ENCODE measurements around the gene GMPPA.
A peak's percentile ranks its signal among the peaks of the same experiment; 100 is the strongest.

The GMPPA gene

GRCh38 chr2:219467736-219468075, 31.0 kb upstream of the GMPPA start:
- no peak for DNase-seq (ENCODE audit: low read depth in 3 of 3, low spot score in 1 of 3)

DNA sequence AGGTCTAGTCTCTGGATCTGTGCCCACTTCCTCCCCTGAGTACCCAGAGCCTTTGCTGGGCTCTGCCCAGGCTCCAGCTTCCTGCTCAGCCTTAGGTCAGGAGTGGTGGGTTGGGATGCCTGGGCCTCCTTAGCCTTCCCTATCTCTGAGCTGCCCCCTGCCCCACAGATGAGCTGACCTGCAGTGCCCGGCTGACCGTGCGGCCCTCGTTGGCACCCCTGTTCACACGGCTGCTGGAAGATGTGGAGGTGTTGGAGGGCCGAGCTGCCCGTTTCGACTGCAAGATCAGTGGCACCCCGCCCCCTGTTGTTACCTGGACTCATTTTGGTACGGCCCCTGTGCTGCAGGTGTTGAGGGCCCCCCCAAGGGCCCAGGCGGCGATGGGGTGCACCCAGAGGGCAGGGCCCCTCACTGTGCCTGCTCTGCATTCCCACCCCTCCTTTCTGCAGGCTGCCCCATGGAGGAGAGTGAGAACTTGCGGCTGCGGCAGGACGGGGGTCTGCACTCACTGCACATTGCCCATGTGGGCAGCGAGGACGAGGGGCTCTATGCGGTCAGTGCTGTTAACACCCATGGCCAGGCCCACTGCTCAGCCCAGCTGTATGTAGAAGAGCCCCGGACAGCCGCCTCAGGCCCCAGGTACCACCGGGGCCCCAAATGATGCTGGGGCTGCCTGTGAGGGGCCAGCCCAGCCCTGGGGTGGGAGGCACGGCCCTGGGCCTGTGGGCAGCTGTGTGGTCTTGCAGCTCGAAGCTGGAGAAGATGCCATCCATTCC, 30.1 kb upstream of the GMPPA start:
- DNase-seq (ENCODE audit: low read depth in 3 of 3, low spot score in 1 of 3): no peak

- no peak for DNase-seq (ENCODE audit: low read depth in 3 of 3, low spot score in 1 of 3)
Observed at GRCh38 chr2:219469186-219469724, 29.4 kb upstream of the GMPPA start.

DNA sequence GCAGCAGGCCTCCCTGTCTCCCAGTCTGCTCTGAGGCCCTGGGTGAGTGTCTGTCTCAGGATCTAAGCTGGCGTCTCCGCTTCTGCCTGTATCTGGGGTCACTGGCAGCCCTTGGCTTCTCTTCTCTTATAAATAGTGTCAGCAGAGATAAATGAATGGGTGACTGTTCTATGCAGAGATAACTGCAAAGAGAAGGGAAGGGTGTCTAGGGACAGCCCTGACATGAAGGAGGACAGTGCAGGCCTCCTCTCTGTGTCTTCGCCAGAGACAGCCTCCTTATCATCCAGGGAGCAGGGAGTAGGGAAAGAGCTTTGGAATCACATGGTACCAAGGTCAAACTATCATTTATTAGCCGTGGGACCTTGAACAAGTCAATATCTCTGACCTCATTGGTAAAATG, 28.3 kb upstream of the GMPPA start:
- DNase-seq (ENCODE audit: low read depth in 3 of 3, low spot score in 1 of 3): no peak

DNA sequence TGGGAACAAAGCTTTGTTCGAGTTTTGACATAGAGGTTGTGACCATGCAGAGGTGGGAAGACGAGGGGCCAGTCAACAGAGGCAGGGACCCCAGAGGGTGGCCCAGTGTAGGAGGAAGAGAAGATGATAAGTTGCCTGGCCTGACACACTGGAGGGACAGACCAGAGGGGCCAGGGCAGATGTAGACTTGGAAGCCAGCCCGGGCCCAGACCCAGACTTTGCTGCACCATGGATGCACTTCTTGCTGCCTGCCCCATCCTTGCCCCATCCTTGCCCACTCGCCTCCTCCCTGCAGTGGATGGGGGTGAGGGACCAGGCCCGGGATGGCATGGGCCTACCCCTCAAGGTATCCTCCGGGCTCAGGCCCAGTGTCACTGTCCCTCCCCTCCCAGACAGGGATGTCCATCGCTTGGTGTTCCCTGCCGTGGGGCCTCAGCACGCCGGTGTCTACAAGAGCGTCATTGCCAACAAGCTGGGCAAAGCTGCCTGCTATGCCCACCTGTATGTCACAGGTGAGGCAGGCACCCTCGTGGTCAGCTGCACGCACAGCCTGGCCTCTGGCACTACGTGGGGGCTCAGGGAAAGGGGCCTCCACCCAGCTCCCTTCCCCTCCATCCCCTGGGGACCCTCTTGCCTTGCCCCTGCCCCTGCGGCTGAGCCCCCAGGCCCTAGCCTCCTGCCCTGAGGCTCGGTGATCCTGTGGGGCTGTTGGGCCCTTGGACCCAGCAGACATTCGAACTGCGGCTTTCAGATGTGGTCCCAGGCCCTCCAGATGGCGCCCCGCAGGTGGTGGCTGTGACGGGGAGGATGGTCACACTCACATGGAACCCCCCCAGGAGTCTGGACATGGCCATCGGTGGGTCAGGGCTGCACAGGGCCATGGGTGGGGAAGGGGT, 27.0 kb upstream of the GMPPA start:
- DNase-seq (ENCODE audit: low read depth in 3 of 3, low spot score in 1 of 3): no peak

DNA sequence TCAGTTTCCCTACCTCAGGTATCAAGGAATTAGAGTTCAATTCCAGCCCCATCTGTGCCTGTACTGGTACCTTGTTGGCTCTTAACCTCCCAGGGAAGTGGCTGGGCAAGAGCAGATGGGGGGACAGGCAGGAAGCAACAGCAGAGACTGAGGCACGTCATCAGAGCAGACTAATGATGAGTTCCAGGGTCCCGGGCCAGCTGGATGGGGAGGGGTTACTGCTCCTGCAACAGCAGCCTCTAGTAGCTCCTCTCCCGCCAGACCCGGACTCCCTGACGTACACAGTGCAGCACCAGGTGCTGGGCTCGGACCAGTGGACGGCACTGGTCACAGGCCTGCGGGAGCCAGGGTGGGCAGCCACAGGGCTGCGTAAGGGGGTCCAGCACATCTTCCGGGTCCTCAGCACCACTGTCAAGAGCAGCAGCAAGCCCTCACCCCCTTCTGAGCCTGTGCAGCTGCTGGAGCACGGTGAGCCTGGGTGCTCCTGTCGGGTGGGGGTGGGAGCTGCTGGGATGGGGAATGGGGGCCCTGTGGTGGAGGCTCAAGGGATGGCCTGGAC, 26.0 kb upstream of the GMPPA start:
- no peak for DNase-seq (ENCODE audit: low read depth in 3 of 3, low spot score in 1 of 3)

- DNase-seq (ENCODE audit: low read depth in 3 of 3, low spot score in 1 of 3): no peak
Observed at GRCh38 chr2:219473511-219473910, 25.2 kb upstream of the GMPPA start.

DNA sequence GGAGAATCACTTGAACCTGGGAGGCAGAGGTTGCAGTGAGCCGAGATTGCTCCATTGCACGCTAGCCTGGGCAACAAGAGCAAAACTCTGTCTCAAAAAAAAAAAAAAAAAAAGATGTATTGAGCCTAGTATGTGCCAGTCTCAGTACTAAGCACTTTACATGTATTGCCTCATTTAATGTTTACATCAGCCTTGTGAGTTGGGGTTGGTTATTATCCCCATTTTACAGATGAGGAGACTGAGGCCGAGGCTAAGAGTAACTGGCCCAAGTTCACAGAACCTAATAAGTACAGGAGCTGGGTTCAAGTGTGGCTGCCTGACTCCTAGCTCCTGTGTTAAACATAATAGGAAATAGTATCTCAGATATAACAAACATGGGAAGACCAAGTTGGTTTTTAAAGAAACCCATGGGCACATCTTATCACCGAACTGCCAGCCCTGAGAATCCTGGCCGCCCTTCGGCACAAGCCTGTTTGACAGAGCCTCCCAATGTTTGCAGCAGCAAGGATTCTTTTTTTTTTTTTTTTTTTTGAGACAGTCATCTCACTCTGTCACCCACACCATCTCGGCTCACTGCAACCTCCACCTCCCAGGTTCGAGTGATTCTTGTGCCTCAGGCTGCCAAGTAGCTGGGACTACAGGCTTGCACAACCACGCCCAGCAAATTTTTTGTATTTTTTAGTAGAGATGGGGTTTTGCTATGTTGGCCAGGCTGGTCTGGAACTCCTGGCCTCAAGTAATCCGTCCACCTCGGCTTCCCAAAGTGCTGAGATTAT, 24.2 kb upstream of the GMPPA start:
- DNase-seq (ENCODE audit: low read depth in 3 of 3, low spot score in 1 of 3): no peak

- no peak for DNase-seq (ENCODE audit: low read depth in 3 of 3, low spot score in 1 of 3)
Observed at GRCh38 chr2:219475278-219475677, 23.4 kb upstream of the GMPPA start.

GRCh38 chr2:219475697-219476651, 22.7 kb upstream of the GMPPA start:
- peak in 2 of 3 donors; percentile 22 to 49 for DNase-seq (ENCODE audit: low read depth in 3 of 3, low spot score in 1 of 3)

- DNase-seq (ENCODE audit: low read depth in 3 of 3, low spot score in 1 of 3): no peak
Observed at GRCh38 chr2:219476652-219477151, 22.0 kb upstream of the GMPPA start.

GRCh38 chr2:219477179-219477578, 21.5 kb upstream of the GMPPA start:
- no peak for DNase-seq (ENCODE audit: low read depth in 3 of 3, low spot score in 1 of 3)

- no peak for DNase-seq (ENCODE audit: low read depth in 3 of 3, low spot score in 1 of 3)
Observed at GRCh38 chr2:219477815-219478214, 20.9 kb upstream of the GMPPA start.

GRCh38 chr2:219478916-219479315, 19.8 kb upstream of the GMPPA start:
- no peak for DNase-seq (ENCODE audit: low read depth in 3 of 3, low spot score in 1 of 3)

DNA sequence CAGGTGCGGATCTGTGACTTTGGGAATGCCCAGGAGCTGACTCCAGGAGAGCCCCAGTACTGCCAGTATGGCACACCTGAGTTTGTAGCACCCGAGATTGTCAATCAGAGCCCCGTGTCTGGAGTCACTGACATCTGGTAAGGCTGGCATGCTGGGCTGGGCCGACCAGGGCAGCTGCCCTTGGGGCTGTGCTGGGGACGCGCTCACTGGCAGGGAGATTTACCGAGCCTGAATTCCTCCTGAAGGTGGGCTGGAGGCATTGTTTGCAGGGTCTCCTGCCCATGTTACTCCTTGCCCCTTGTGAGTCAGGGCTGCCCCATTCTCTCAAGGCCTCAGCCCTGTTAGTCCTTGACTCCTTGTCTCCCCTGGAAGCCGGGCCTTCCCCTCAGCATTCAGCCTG, 18.7 kb upstream of the GMPPA start:
- no peak for DNase-seq (ENCODE audit: low read depth in 3 of 3, low spot score in 1 of 3)

- DNase-seq (ENCODE audit: low read depth in 3 of 3, low spot score in 1 of 3): no peak
Observed at GRCh38 chr2:219482674-219483405, 15.9 kb upstream of the GMPPA start.

DNA sequence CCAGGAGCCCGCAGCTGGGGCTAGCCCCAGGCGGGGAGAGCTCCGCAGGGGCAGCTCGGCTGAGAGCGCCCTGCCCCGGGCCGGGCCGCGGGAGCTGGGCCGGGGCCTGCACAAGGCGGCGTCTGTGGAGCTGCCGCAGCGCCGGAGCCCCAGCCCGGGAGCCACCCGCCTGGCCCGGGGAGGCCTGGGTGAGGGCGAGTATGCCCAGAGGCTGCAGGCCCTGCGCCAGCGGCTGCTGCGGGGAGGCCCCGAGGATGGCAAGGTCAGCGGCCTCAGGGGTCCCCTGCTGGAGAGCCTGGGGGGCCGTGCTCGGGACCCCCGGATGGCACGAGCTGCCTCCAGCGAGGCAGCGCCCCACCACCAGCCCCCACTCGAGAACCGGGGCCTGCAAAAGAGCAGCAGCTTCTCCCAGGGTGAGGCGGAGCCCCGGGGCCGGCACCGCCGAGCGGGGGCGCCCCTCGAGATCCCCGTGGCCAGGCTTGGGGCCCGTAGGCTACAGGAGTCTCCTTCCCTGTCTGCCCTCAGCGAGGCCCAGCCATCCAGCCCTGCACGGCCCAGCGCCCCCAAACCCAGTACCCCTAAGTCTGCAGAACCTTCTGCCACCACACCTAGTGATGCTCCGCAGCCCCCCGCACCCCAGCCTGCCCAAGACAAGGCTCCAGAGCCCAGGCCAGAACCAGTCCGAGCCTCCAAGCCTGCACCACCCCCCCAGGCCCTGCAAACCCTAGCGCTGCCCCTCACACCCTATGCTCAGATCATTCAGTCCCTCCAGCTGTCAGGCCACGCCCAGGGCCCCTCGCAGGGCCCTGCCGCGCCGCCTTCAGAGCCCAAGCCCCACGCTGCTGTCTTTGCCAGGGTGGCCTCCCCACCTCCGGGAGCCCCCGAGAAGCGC, 15.0 kb upstream of the GMPPA start:
- no peak for DNase-seq (ENCODE audit: low read depth in 3 of 3, low spot score in 1 of 3)

Measured in stimulated activated CD4-positive, alpha-beta T cell treated with anti-CD3 and anti-CD28 coated beads, TNF-alpha, amount 100 ng/mL, for 1 hour (primary cell).